Nephron progenitor cell (in vitro differentiated cells): ENCODE measurements around the gene GRWD1.

Source experiments
- DNase-seq: peaks from one replicate; pipeline ENCODE4 v3.0.0; 2021
- H3K27ac Mint-ChIP-seq: 2 replicates; pipeline ENCODE4 v1.8.0; 2021; ENCODE audit warnings: mild to moderate bottlenecking, moderate library complexity, mixed read lengths
- H3K27me3 Mint-ChIP-seq: 2 replicates; pipeline ENCODE4 v1.8.0; 2021; ENCODE audit warnings: mild to moderate bottlenecking, low read depth, mixed read lengths; ENCODE audit not compliant: poor library complexity
- H3K36me3 Mint-ChIP-seq: 2 replicates; pipeline ENCODE4 v1.8.0; 2021; ENCODE audit warnings: low read depth, mixed read lengths
- H3K4me1 Mint-ChIP-seq: 2 replicates; pipeline ENCODE4 v1.8.0; 2021; ENCODE audit warnings: mixed read lengths
- H3K4me3 Mint-ChIP-seq: 2 replicates; pipeline ENCODE4 v1.8.0; 2021; ENCODE audit warnings: mild to moderate bottlenecking, moderate library complexity, mixed read lengths
- H3K9me3 Mint-ChIP-seq: 2 replicates; pipeline ENCODE4 v1.8.0; 2021; ENCODE audit warnings: mild to moderate bottlenecking, moderate library complexity, mixed read lengths
- CTCF ChIP-seq: fragments of 200-600 bp; sonication (generic); IDR thresholded peaks from 2 replicates; pipeline ENCODE4 v1.5.0; 2021; ENCODE audit warnings: antibody characterized with exemption

GRWD1 gene

GRCh38 chr19:48418317-48419064 lies 27.3 kb upstream of the GRWD1 start:
- peaks cover 33% of the 10 kb centered on the region for H3K4me1 Mint-ChIP-seq
- no peak overlapping the region for H3K4me3 Mint-ChIP-seq
- TF ChIP-seq CTCF, result no peak
- no peak for DNase-seq
- H3K9me3 Mint-ChIP-seq, result no peaks in the 10 kb centered on the region
- H3K36me3 Mint-ChIP-seq, result peaks cover 9% of the 10 kb centered on the region
- H3K27ac Mint-ChIP-seq, result peak overlapping the region; percentile 96
- H3K27me3 Mint-ChIP-seq, result peaks cover 3% of the 10 kb centered on the region

GRCh38 chr19:48419158-48419920 lies 26.4 kb upstream of the GRWD1 start:
- peak; percentile 77 for DNase-seq
- no peak for TF ChIP-seq CTCF
- Mint-ChIP-seq H3K4me1 (peaks cover 27% of the 10 kb centered on the region), H3K4me3 (peak overlapping the region; percentile 68), H3K9me3 (no peaks in the 10 kb centered on the region), H3K27ac (peak overlapping the region; percentile 96), H3K36me3 (peaks cover 11% of the 10 kb centered on the region), H3K27me3 (no peaks in the 10 kb centered on the region)

GRCh38 chr19:48421548-48421947 lies 24.2 kb upstream of the GRWD1 start:
- H3K36me3 Mint-ChIP-seq, result peaks cover 14% of the 10 kb centered on the region
- no peak for TF ChIP-seq CTCF
- no peak overlapping the region for H3K4me3 Mint-ChIP-seq
- H3K27ac Mint-ChIP-seq, result no peak overlapping the region
- no peaks in the 10 kb centered on the region for H3K9me3 Mint-ChIP-seq
- peaks cover 35% of the 10 kb centered on the region for H3K4me1 Mint-ChIP-seq
- no peaks in the 10 kb centered on the region for H3K27me3 Mint-ChIP-seq
- DNase-seq, result no peak

GRCh38 chr19:48424694-48425219 lies 21.0 kb upstream of the GRWD1 start:
- H3K9me3 Mint-ChIP-seq, result no peaks in the 10 kb centered on the region

GRCh38 chr19:48428670-48429069 lies 17.1 kb upstream of the GRWD1 start:
- Mint-ChIP-seq H3K4me1 (peaks cover 8% of the 10 kb centered on the region), H3K27me3 (peaks cover 6% of the 10 kb centered on the region), H3K27ac (no peak overlapping the region), H3K4me3 (no peak overlapping the region), H3K36me3 (peaks cover 34% of the 10 kb centered on the region), H3K9me3 (peaks cover 13% of the 10 kb centered on the region)
- TF ChIP-seq CTCF, result no peak
- DNase-seq, result no peak

More at GRCh38 chr19:48424694-48425219, 21.0 kb upstream of the GRWD1 start:
- Mint-ChIP-seq H3K27me3 (peaks cover 3% of the 10 kb centered on the region), H3K36me3 (peaks cover 17% of the 10 kb centered on the region), H3K4me1 (peaks cover 8% of the 10 kb centered on the region), H3K27ac (peak overlapping the region; percentile 89), H3K4me3 (peak overlapping the region; percentile 23)
- no peak for TF ChIP-seq CTCF
- DNase-seq, result no peak
